ENCODE results near the gene RALGAPA1. TPM values are rescaled to one million over a fixed set of nuclear protein-coding genes. Genes with fewer than 3 reads are reported as not detected.

RALGAPA1 gene
- total and polyA plus RNA-seq, 2 donors (not counting 1 experiment from before 2014, with no cell fraction given), result 17.3 to 94.0 TPM

GRCh38 chr14:35821564-35822411 lies 12.7 kb upstream of the RALGAPA1 start:
- intact Hi-C loops (cut with micrococcal nuclease), result loop anchor here (10.0 kb wide), 2 partner anchors 947 to 1187 kb away; partner anchors contain the start of genes BAZ1A and SNX6
- ChIA-PET CTCF (interaction anchor here (0.5 to 2.5 kb wide), 9 partner anchors 8 to 838 kb away, joined by 3 to 12 read pairs (median 6); partner anchors contain the start of gene RALGAPA1), POLR2A (no interaction called here)
- no peak overlapping the region for H3K27ac ChIP-seq (ENCODE audit: low read length in 2 of 2)
- H4K20me1 ChIP-seq (ENCODE audit: control insufficient read depth, insufficient read depth, low read length, poor library complexity, severe bottlenecking), result no peaks in the 10 kb centered on the region
- no peak overlapping the region for H2AFZ ChIP-seq (ENCODE audit: insufficient read depth, low read depth, low read length, poor library complexity, severe bottlenecking)
- no peaks in the 10 kb centered on the region for H3K27me3 ChIP-seq (replicated peaks in 1 of 4; ENCODE audit: control extremely low read depth in 1 of 4, control insufficient read depth in 3 of 4, insufficient read depth in 4 of 4, low read length in 3 of 4)
- DNase-seq (peak; percentile 44), ATAC-seq (ENCODE audit: low read depth) (no peak)
- H3K4me2 ChIP-seq (replicated peaks; ENCODE audit: low read depth, low read length, poor library complexity, severe bottlenecking), result no peak overlapping the region
- Mint-ChIP-seq H3K9me3 (ENCODE audit: insufficient read depth) (no peaks in the 10 kb centered on the region), H3K27ac (no peak overlapping the region), H3K4me3 (no peak overlapping the region), H3K4me1 (peaks cover 12% of the 10 kb centered on the region), H3K27me3 (no peaks in the 10 kb centered on the region)
- peaks cover under 1% of the 10 kb centered on the region for H3K79me2 ChIP-seq (ENCODE audit: control insufficient read depth, insufficient read depth, low read length)
- H3K4me1 ChIP-seq (ENCODE audit: control insufficient read depth in 2 of 2, insufficient read depth in 2 of 2, low read length in 2 of 2), result peaks cover 0 to 4% of the 10 kb centered on the region in 2 donors
- H3K9ac ChIP-seq (ENCODE audit: low read length), result no peak overlapping the region
- WGBS (ENCODE audit: insufficient coverage), result 0% methylated on average over 1 of the region's 7 CpGs
- no peaks in the 10 kb centered on the region for H3K36me3 ChIP-seq (replicated peaks in 1 of 2; ENCODE audit: control extremely low read depth in 1 of 2, control insufficient read depth in 1 of 2, extremely low read depth in 1 of 2, insufficient read depth in 2 of 2, low read length in 1 of 2)
- no peak for TF ChIP-seq EZH2 (IDR thresholded peaks at IDR 0.05; ENCODE audit: borderline replicate concordance, insufficient read depth, low read depth, low read length, poor library complexity, severe bottlenecking)
- TF ChIP-seq CTCF (IDR thresholded peaks at IDR 0.05), result peak; percentile 72
- H3K9me3 ChIP-seq (ENCODE audit: control extremely low read depth in 1 of 3, control insufficient read depth in 2 of 3, insufficient read depth in 1 of 3, low read length in 2 of 3), result no peaks in the 10 kb centered on the region
- H3K4me3 ChIP-seq (ENCODE audit: control extremely low read depth in 1 of 5, extremely low read depth in 1 of 5, insufficient read depth in 1 of 5, low read depth in 2 of 5, low read length in 4 of 5), result no peak overlapping the region
